GM18526 (cell line): ENCODE measurements around the gene SMC3.

Experiments
- POLR2A ChIP-seq: IDR thresholded peaks from 3 replicates; pipeline ENCODE4 v1.6.1; 2011; ENCODE audit not compliant: insufficient read length; ENCODE audit errors: extremely low read depth

The SMC3 gene

GRCh38 chr10:110535958-110536891 lies 31.3 kb upstream of the SMC3 start:
- no peak for TF ChIP-seq POLR2A

DNA sequence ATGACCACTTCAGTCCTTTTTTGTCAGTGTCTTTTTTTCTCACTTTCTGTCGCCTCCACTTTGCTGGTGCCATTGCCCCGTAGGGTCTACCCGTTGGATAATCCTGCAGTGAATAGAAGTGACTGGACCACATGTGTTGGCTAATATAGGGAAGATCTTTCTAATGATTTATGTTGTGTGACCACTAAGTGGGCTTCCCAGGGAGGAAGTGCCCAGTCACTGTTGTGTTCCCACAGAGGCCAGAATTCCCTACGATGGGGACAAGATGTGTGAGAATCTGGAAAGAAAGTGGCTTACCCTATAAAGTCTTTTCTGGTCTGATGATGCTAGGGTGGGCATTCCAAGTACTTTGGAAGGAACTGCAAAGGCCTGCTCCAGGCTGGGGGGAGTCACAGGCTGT lies 28.4 kb upstream of the SMC3 start:
- no peak for TF ChIP-seq POLR2A

GRCh38 chr10:110540031-110540430 lies 27.5 kb upstream of the SMC3 start:
- TF ChIP-seq POLR2A, result no peak

- TF ChIP-seq POLR2A, result no peak
These were observed 22.4 kb upstream of the SMC3 start for GRCh38 chr10:110544958-110545537.

- TF ChIP-seq POLR2A, result no peak
These were observed 21.4 kb upstream of the SMC3 start for GRCh38 chr10:110546077-110546476.

- no peak for TF ChIP-seq POLR2A
These were observed 20.9 kb upstream of the SMC3 start for GRCh38 chr10:110546499-110547110.

GRCh38 chr10:110547139-110547761 lies 20.2 kb upstream of the SMC3 start:
- TF ChIP-seq POLR2A, result no peak

GRCh38 chr10:110548002-110548401 lies 19.5 kb upstream of the SMC3 start:
- TF ChIP-seq POLR2A, result no peak

GRCh38 chr10:110549211-110549610 lies 18.3 kb upstream of the SMC3 start:
- TF ChIP-seq POLR2A, result no peak

DNA sequence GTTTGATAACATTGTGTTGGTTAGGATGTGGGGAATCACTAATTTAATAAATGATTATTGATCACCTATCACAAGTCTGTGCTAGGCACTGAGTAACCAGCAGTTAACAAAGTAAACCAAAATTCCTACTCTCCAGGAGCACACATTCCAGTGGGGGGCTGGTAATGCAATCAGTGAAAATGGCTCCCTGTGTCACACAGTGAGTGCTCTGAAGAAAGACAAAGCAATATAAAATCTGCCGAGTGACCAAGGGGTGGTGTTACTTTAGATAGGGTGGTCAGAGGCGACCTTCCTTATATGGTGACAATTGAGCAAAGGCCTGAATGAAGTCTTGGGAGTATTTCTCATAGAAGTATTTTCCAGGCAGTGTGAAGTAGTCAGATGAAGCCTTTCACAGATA lies 13.6 kb upstream of the SMC3 start:
- TF ChIP-seq POLR2A, result no peak

DNA sequence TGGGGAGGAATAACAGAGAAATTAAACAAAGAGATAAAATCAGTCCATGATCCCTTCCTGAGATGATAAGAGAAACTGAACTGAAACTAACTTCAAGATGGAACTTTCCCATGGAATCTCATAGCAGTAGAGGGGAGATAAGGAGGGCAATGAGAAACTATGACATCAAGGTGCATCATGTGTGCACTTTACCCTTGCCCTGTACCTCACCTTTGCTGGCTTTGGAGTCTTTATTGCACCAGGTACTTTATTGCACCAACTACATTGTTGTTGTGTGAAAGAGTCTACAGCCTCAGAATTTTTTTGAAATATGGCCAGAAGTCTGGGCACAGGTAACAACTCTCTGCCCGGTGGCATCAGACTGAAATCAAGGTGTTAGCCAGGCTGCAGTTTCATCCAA lies 11.2 kb upstream of the SMC3 start:
- TF ChIP-seq POLR2A, result no peak

- no peak for TF ChIP-seq POLR2A
These were observed 10.4 kb upstream of the SMC3 start for GRCh38 chr10:110556969-110557601.

GRCh38 chr10:110558041-110558440 lies 9.5 kb upstream of the SMC3 start:
- TF ChIP-seq POLR2A, result no peak

GRCh38 chr10:110560012-110560411 lies 7.5 kb upstream of the SMC3 start:
- no peak for TF ChIP-seq POLR2A

GRCh38 chr10:110561292-110561691 lies 6.2 kb upstream of the SMC3 start:
- no peak for TF ChIP-seq POLR2A

- TF ChIP-seq POLR2A, result no peak
These were observed 5.1 kb upstream of the SMC3 start for GRCh38 chr10:110562348-110562747.

DNA sequence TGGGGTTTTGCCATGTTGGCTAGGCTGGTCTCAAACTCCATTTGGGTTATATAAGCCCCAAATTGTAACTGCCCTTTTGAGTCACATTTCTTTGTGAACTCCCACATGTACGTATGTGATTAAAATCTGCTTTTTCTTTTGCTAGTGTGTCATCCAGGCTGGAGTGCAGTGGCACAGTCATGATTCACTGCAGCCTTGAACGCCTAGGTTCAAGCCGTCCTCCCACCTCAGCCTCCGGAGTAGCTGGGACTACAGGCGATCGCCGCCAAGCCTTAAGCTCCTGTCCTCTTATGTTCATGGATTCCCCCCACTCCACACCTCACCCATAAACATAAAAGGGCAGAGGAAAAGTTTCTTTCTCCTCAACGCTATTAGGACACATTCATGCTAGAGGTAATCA lies 4.4 kb upstream of the SMC3 start:
- no peak for TF ChIP-seq POLR2A
